Mucosa of descending colon (tissue), 3 donors: ENCODE measurements around the gene ACACB. TPM values are rescaled to one million over a fixed set of nuclear protein-coding genes. Genes with fewer than 3 reads are reported as not detected.

Experiments used
- ATAC-seq: fragments of 200-7000 bp; cut with Tn5 transposase; one replicate; pipeline ENCODE4 v1.9.1; 2020; ENCODE audit warnings: mild to moderate bottlenecking, moderate library complexity
- DNase-seq, 3 donors: peaks; one replicate each; pipeline ENCODE4 v3.0.0-alpha.2; 2020
- H3K36me3 ChIP-seq: fragments of 200-600 bp; one replicate; pipeline ENCODE4 v1.8.0; 2021; ENCODE audit warnings: low read depth, mild to moderate bottlenecking
- H3K4me1 ChIP-seq: fragments of 200-600 bp; one replicate; pipeline ENCODE4 v1.8.0; 2021; ENCODE audit warnings: low read depth, mild to moderate bottlenecking
- H3K4me3 ChIP-seq: fragments of 200-600 bp; one replicate; pipeline ENCODE4 v1.8.0; 2021; ENCODE audit warnings: mild to moderate bottlenecking
- H3K9me3 ChIP-seq: fragments of 200-600 bp; one replicate; pipeline ENCODE4 v1.8.0; 2021; ENCODE audit warnings: mild to moderate bottlenecking
- intact Hi-C, 2 donors: fragments of 100-400 bp; cut with DNase I in 1 of 2; cut with micrococcal nuclease in 1 of 2; formaldehyde crosslinking; loops; one replicate each; pipeline versions ENCODE4 v1.11.0 to v1.11.1; 2022; cut with DNase I, micrococcal nuclease
- total RNA-seq, 3 donors: library from RNA; stranded (reverse); fragmentation: NEBNext Ultra II Directional in 2 of 3; extraction: Animal tissue kit (Norgen Biotek cat#: 25700) in 2 of 3; gene quantifications; one replicate each; pipeline versions ENCODE4 v1.2.1 to v1.2.4, GENCODE V29; 2021 to 2023
- TF ChIP-seq, protein P1 (sequence below): fragments of 200-600 bp; IDR thresholded peaks from one replicate; pipeline ENCODE4 v1.8.0; 2022; ENCODE audit warnings: antibody characterized with exemption, mild to moderate bottlenecking
- donor health status: DM: no; HTN: no; CAD: no; lungs with moderate emphysema.
- donor health status: DM: no; HTN: no; CAD: no.
- donor health status: DM: no; HTN: yes; CAD: no.

Gene ACACB
- total RNA-seq, 3 donors from 2014 or later = 54.4 to 155 (median 66.3) TPM

- intact Hi-C loops = no loop called here
- H3K4me3 ChIP-seq = no peak overlapping the region
- DNase-seq = peak; percentile 85 to 91 (median 89)
- TF ChIP-seq, protein P1, sequence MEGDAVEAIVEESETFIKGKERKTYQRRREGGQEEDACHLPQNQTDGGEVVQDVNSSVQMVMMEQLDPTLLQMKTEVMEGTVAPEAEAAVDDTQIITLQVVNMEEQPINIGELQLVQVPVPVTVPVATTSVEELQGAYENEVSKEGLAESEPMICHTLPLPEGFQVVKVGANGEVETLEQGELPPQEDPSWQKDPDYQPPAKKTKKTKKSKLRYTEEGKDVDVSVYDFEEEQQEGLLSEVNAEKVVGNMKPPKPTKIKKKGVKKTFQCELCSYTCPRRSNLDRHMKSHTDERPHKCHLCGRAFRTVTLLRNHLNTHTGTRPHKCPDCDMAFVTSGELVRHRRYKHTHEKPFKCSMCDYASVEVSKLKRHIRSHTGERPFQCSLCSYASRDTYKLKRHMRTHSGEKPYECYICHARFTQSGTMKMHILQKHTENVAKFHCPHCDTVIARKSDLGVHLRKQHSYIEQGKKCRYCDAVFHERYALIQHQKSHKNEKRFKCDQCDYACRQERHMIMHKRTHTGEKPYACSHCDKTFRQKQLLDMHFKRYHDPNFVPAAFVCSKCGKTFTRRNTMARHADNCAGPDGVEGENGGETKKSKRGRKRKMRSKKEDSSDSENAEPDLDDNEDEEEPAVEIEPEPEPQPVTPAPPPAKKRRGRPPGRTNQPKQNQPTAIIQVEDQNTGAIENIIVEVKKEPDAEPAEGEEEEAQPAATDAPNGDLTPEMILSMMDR = no peak
- no peaks in the 10 kb centered on the region for H3K9me3 ChIP-seq
- peak; percentile 96 for ATAC-seq
- no peaks in the 10 kb centered on the region for H3K36me3 ChIP-seq
- H3K4me1 ChIP-seq = no peaks in the 10 kb centered on the region
Measured at GRCh38 chr12:109154451-109155438, 38.4 kb downstream of the ACACB start.

DNA sequence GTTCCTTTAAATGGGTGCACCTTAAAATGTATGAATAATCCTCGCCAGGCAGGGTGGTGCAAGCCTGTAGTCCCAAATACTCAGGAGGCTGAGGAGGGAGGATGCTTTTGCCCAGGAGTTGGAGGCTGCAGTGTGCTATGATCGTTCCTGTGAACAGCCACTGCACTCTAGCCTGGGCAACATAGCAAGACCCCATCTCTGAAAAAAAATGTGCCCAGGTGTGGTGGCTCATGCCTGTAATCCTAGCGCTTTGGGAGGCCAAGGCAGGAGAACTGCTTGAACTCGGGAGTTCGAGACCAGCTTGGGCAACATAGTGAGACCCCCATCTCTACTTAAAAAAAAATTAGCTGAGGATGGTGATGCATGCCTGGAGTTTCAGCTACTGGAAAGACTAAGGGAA, 39.6 kb downstream of the ACACB start:
- intact Hi-C loops = no loop called here
- Histone ChIP-seq H3K4me1 (no peaks in the 10 kb centered on the region), H3K9me3 (no peaks in the 10 kb centered on the region), H3K36me3 (no peaks in the 10 kb centered on the region), H3K4me3 (no peak overlapping the region)
- TF ChIP-seq, protein P1 = no peak
- ATAC-seq = no peak
- no peak for DNase-seq

GRCh38 chr12:109156586-109156985, 40.2 kb downstream of the ACACB start:
- Histone ChIP-seq H3K4me1 (no peaks in the 10 kb centered on the region), H3K36me3 (no peaks in the 10 kb centered on the region), H3K4me3 (no peak overlapping the region), H3K9me3 (no peaks in the 10 kb centered on the region)
- TF ChIP-seq, protein P1 = no peak
- no peak for ATAC-seq
- intact Hi-C loops = no loop called here
- DNase-seq = no peak

DNA sequence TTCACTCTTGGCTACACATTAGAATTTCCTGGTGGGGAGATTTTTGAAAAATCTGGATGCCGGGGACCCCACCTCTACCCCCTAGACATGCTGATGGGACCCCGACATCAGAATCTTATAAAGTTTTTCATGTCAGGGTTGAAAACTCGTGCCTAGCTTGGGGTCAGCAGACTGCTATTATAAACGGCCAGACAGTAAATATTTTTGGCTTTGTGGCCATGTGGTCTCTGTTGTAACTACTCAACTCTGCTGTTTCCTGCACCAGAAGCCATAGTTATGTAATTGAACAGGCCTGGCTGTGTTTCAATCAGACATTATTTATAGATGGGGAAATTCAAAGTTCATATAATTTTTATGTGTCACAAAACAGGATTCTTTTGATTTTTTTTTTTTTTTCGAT, 41.6 kb downstream of the ACACB start:
- Histone ChIP-seq H3K36me3 (no peaks in the 10 kb centered on the region), H3K9me3 (no peaks in the 10 kb centered on the region), H3K4me1 (no peaks in the 10 kb centered on the region), H3K4me3 (no peak overlapping the region)
- no peak for DNase-seq
- ATAC-seq = no peak
- TF ChIP-seq, protein P1 = no peak
- intact Hi-C loops = no loop called here

GRCh38 chr12:109160433-109160832, 44.0 kb downstream of the ACACB start:
- no peaks in the 10 kb centered on the region for H3K4me1 ChIP-seq
- no peaks in the 10 kb centered on the region for H3K9me3 ChIP-seq
- H3K4me3 ChIP-seq = no peak overlapping the region
- ATAC-seq (no peak), DNase-seq (no peak)
- intact Hi-C loops = no loop called here
- H3K36me3 ChIP-seq = no peaks in the 10 kb centered on the region
- TF ChIP-seq, protein P1 = no peak
